Jurkat, Clone E6-1 (cell line): ENCODE results near the gene CCDC126.
"Not testable (repeated sequence)": the region's sequence is repeated elsewhere in the genome, so short reads cannot be mapped to it uniquely, and the experiment has no call there.

Source experiments
- DNase-seq: peaks from one replicate; pipeline ENCODE4 v3.0.0-alpha.2; 2011; ENCODE audit warnings: low read depth, low spot score
- H3K4me3 ChIP-seq: 2 replicates; pipeline ENCODE4 v1.5.1; 2011; ENCODE audit warnings: mild to moderate bottlenecking, low read length, control low read depth, moderate library complexity

The CCDC126 gene

GRCh38 chr7:23618241-23618640, 21.1 kb downstream of the CCDC126 start:
- no peak overlapping the region for H3K4me3 ChIP-seq
- DNase-seq = no peak

- DNase-seq = no peak
- H3K4me3 ChIP-seq = no peak overlapping the region
These were observed 22.0 kb downstream of the CCDC126 start for GRCh38 chr7:23619141-23619540.

- H3K4me3 ChIP-seq = no peak overlapping the region
These were observed 25.3 kb downstream of the CCDC126 start for GRCh38 chr7:23622506-23622925.

GRCh38 chr7:23628370-23628769, 31.2 kb downstream of the CCDC126 start:
- H3K4me3 ChIP-seq = no peak overlapping the region

More at GRCh38 chr7:23622506-23622925, 25.3 kb downstream of the CCDC126 start:
- no peak for DNase-seq

GRCh38 chr7:23633417-23633816, 36.2 kb downstream of the CCDC126 start:
- DNase-seq = no peak
- no peak overlapping the region for H3K4me3 ChIP-seq

More at GRCh38 chr7:23628370-23628769, 31.2 kb downstream of the CCDC126 start:
- no peak for DNase-seq

- no peak for DNase-seq
- no peak overlapping the region for H3K4me3 ChIP-seq
These were observed 48.6 kb downstream of the CCDC126 start for GRCh38 chr7:23645822-23646221.

GRCh38 chr7:23653942-23654341, 56.8 kb downstream of the CCDC126 start:
- H3K4me3 ChIP-seq = no peak overlapping the region
- no peak for DNase-seq

GRCh38 chr7:23654508-23654907, 57.3 kb downstream of the CCDC126 start:
- no peak overlapping the region for H3K4me3 ChIP-seq
- peak; percentile 4 for DNase-seq

- DNase-seq = no peak
- no peak overlapping the region for H3K4me3 ChIP-seq
These were observed 58.3 kb downstream of the CCDC126 start for GRCh38 chr7:23655433-23655832.

- no peak overlapping the region for H3K4me3 ChIP-seq
- no peak for DNase-seq
These were observed 61.7 kb downstream of the CCDC126 start for GRCh38 chr7:23658831-23659427.

- no peak for DNase-seq
- H3K4me3 ChIP-seq = no peak overlapping the region
These were observed 64.2 kb downstream of the CCDC126 start for GRCh38 chr7:23661385-23661784.

- no peak overlapping the region for H3K4me3 ChIP-seq
- DNase-seq = no peak
These were observed 65.2 kb downstream of the CCDC126 start for GRCh38 chr7:23662124-23662983.

GRCh38 chr7:23662984-23663313, 65.8 kb downstream of the CCDC126 start:
- no peak overlapping the region for H3K4me3 ChIP-seq
- no peak for DNase-seq

- no peak for DNase-seq
- H3K4me3 ChIP-seq = no peak overlapping the region
These were observed 66.9 kb downstream of the CCDC126 start for GRCh38 chr7:23664122-23664521.

- no peak for DNase-seq
- no peak overlapping the region for H3K4me3 ChIP-seq
These were observed 74.9 kb downstream of the CCDC126 start for GRCh38 chr7:23672033-23672432.

- peak; percentile 56 for DNase-seq
- peak within 1 kb of the TSS; percentile 69 for H3K4me3 ChIP-seq
These were observed 82.8 kb downstream of the CCDC126 start, which contains the start of gene FAM221A for GRCh38 chr7:23679898-23680413. Gene FAM221A (plus strand): TSS chr7:23680199. CDS start chr7:23680219, 20 bp downstream.

GRCh38 chr7:23680414-23681405, 83.5 kb downstream of the CCDC126 start:
- DNase-seq = peak; percentile 69
- H3K4me3 ChIP-seq = peak overlapping the region; percentile 69

- not testable (repeated sequence) for H3K4me3 ChIP-seq, DNase-seq
These were observed 86.9 kb downstream of the CCDC126 start for GRCh38 chr7:23684041-23684440.

GRCh38 chr7:23685731-23686130, 88.5 kb downstream of the CCDC126 start:
- no peak overlapping the region for H3K4me3 ChIP-seq
- DNase-seq = no peak
